Measurements from ENCODE around the gene MTCL3.
A peak's percentile ranks its signal among the peaks of the same experiment; 100 is the strongest.

Gene MTCL3

GRCh38 chr6:127514773-127515227, 4.3 kb downstream of the MTCL3 start:
- DNase-seq = peak; percentile 49

- DNase-seq = no peak
These were observed 4.9 kb downstream of the MTCL3 start for GRCh38 chr6:127514179-127514772.

GRCh38 chr6:127513425-127513824, 5.7 kb downstream of the MTCL3 start:
- DNase-seq = no peak

- DNase-seq = no peak
These were observed 8.3 kb downstream of the MTCL3 start for GRCh38 chr6:127510876-127511275.

GRCh38 chr6:127506894-127507293, 12.2 kb downstream of the MTCL3 start:
- DNase-seq = no peak

- DNase-seq = no peak
These were observed 16.1 kb downstream of the MTCL3 start for GRCh38 chr6:127503022-127503421.

GRCh38 chr6:127497410-127497809, 21.7 kb downstream of the MTCL3 start:
- DNase-seq = no peak

GRCh38 chr6:127496471-127496870, 22.7 kb downstream of the MTCL3 start:
- peak; percentile 20 for DNase-seq

GRCh38 chr6:127494240-127494767, 24.8 kb downstream of the MTCL3 start:
- no peak for DNase-seq

GRCh38 chr6:127489248-127489647, 29.9 kb downstream of the MTCL3 start:
- DNase-seq = no peak

GRCh38 chr6:127486934-127487333, 32.2 kb downstream of the MTCL3 start:
- no peak for DNase-seq

GRCh38 chr6:127484212-127484863, 34.8 kb downstream of the MTCL3 start:
- DNase-seq = peak; percentile 59

- no peak for DNase-seq
These were observed 35.6 kb downstream of the MTCL3 start for GRCh38 chr6:127483399-127484055.

- DNase-seq = no peak
These were observed 36.8 kb downstream of the MTCL3 start for GRCh38 chr6:127482325-127482724.

- peak; percentile 52 for DNase-seq
These were observed 37.5 kb downstream of the MTCL3 start for GRCh38 chr6:127481628-127482027.

- DNase-seq = no peak
These were observed 38.0 kb downstream of the MTCL3 start for GRCh38 chr6:127481111-127481510.

GRCh38 chr6:127477658-127478057, 41.5 kb downstream of the MTCL3 start:
- no peak for DNase-seq

- no peak for DNase-seq
These were observed 43.3 kb downstream of the MTCL3 start for GRCh38 chr6:127475823-127476176.

- no peak for DNase-seq
These were observed 43.9 kb downstream of the MTCL3 start for GRCh38 chr6:127475135-127475822.

GRCh38 chr6:127471379-127472255, 47.5 kb downstream of the MTCL3 start:
- peak; percentile 8 for DNase-seq

- no peak for DNase-seq
These were observed 50.2 kb downstream of the MTCL3 start for GRCh38 chr6:127468936-127469335.

GRCh38 chr6:127466416-127466815, 52.7 kb downstream of the MTCL3 start:
- no peak for DNase-seq

All from fibroblast of skin of right quadriceps (primary cell).